ENCODE results near the gene LENG8.

- no peak for TF ChIP-seq CTCF (IDR thresholded peaks at IDR 0.05)
- TF ChIP-seq POLR2A (IDR thresholded peaks at IDR 0.05) = no peak
Observed at GRCh38 chr19:54425382-54425723, 23.6 kb upstream of the LENG8 start.
